Measurements from ENCODE around the gene PDE8A.

DNA sequence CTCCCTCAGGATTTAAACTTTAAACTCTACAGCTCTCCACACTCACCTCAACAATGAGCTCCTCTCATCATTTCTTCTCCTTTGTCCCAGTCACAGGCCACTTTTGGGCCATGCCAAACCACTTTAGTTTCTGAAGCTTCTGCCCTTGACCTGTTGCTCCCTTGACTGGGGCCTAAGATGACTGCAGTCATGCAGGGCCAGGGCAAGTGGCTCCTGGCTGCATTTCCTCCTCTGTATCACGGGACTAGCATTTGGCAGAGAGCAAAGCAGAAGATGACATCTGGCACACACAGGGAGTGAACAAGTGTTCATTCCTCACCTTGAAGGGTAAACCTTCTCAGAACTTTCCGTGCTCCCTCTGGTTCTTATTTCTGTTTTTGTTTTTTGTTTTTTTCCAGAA is 136.9 kb downstream of the PDE8A start:
- TF ChIP-seq, protein P1, sequence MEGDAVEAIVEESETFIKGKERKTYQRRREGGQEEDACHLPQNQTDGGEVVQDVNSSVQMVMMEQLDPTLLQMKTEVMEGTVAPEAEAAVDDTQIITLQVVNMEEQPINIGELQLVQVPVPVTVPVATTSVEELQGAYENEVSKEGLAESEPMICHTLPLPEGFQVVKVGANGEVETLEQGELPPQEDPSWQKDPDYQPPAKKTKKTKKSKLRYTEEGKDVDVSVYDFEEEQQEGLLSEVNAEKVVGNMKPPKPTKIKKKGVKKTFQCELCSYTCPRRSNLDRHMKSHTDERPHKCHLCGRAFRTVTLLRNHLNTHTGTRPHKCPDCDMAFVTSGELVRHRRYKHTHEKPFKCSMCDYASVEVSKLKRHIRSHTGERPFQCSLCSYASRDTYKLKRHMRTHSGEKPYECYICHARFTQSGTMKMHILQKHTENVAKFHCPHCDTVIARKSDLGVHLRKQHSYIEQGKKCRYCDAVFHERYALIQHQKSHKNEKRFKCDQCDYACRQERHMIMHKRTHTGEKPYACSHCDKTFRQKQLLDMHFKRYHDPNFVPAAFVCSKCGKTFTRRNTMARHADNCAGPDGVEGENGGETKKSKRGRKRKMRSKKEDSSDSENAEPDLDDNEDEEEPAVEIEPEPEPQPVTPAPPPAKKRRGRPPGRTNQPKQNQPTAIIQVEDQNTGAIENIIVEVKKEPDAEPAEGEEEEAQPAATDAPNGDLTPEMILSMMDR (IDR thresholded peaks at IDR 0.05; ENCODE audit: insufficient read depth, low read length, poor library complexity, severe bottlenecking), result no peak
- no peak for TF ChIP-seq EZH2phosphoT487 (conservative IDR thresholded peaks at IDR 0.05; ENCODE audit: low read length)
